ENCODE results near the gene KCNQ1OT1. TPM values are rescaled to one million over a fixed set of nuclear protein-coding genes. Genes with fewer than 3 reads are reported as not detected.

KCNQ1OT1 gene
- total and polyA plus RNA-seq, 2 of the 4 experiments (the other 2 are of a cell fraction), result 0.14 to 2.0 TPM

GRCh38 chr11:2699531-2700414 is at the start of gene KCNQ1OT1 (continued):
- no peak for TF ChIP-seq MAFK (IDR thresholded peaks at IDR 0.05; ENCODE audit: low read depth, low read length)
- TF ChIP-seq USF2 (IDR thresholded peaks at IDR 0.05; ENCODE audit: low read depth, low read length), result no peak
- no peak for TF ChIP-seq RCOR1 (IDR thresholded peaks at IDR 0.05; ENCODE audit: insufficient replicate concordance, low read length)
- peak; percentile 98 for TF ChIP-seq MAZ (IDR thresholded peaks at IDR 0.05; ENCODE audit: borderline replicate concordance, low read depth, low read length)
